ENCODE measurements around the gene CARS1. TPM values are rescaled to one million over a fixed set of nuclear protein-coding genes. Genes with fewer than 3 reads are reported as not detected.

The CARS1 gene
- total and polyA plus RNA-seq, 9 of the 15 experiments (the other 6 are each of a cell fraction or from before 2014, with no cell fraction given) = 14.4 to 106 (median 73.6) TPM

GRCh38 chr11:2980168-2980840, 76.9 kb downstream of the CARS1 start:
- Histone ChIP-seq H3K9ac (ENCODE audit: insufficient read depth in 1 of 2, low read depth in 2 of 2, low read length in 2 of 2) (no peak overlapping the region), H3K36me3 (ENCODE audit: control insufficient read depth, insufficient read depth, low read length) (peaks cover 85% of the 10 kb centered on the region), H3K4me1 (replicated peaks in 1 of 2; ENCODE audit: control insufficient read depth in 2 of 2, insufficient read depth in 2 of 2, low read length in 2 of 2) (no peaks in the 10 kb centered on the region; a peak in 2 of 5 replicates), H3K79me2 (ENCODE audit: control insufficient read depth, insufficient read depth, low read length) (peaks cover 99% of the 10 kb centered on the region), H2AFZ (ENCODE audit: low read depth, low read length) (no peak overlapping the region), H3K4me2 (ENCODE audit: insufficient read depth, low read length) (no peak overlapping the region), H3K9me3 (replicated peaks; ENCODE audit: control insufficient read depth, insufficient read depth, low read depth, low read length) (no peaks in the 10 kb centered on the region), H4K20me1 (replicated peaks; ENCODE audit: control insufficient read depth, insufficient read depth, low read length) (peaks cover 37% of the 10 kb centered on the region), H3K27ac (ENCODE audit: extremely low read depth, low read depth, low read length) (no peak overlapping the region), H3K27me3 (ENCODE audit: control insufficient read depth in 2 of 2, insufficient read depth in 2 of 2, low read length in 2 of 2) (no peaks in the 10 kb centered on the region), H3K4me3 (no peak overlapping the region), H3K9me1 (ENCODE audit: control insufficient read depth, insufficient read depth, low read length) (no peaks in the 10 kb centered on the region)
- intact Hi-C loops (cut with micrococcal nuclease) (no loop called here), in situ Hi-C loops (cut with MboI) (no loop called here)
- 81% methylated on average over 6 of the region's 6 CpGs for WGBS (ENCODE audit: insufficient coverage, low coverage, missing lambda C conversion rate)
- ChIA-PET POLR2A (interaction anchor here (0.9 to 2.4 kb wide), 5 partner anchors 10 to 29 kb away, joined by 3 to 16 read pairs (median 3); partner anchors contain the start of gene NAP1L4), CTCF (ENCODE audit: low intra/inter-chr PET ratio) (no interaction called here)
- ATAC-seq (no peak), FAIRE-seq (no peak), DNase-seq (ENCODE audit: extremely low read depth in 1 of 4, low spot score in 3 of 4) (no peak)
- BruUV-seq (replicated peaks) = no TSS peak
- TF ChIP-seq TSHZ1 (CRISPR knock-in tag; IDR thresholded peaks at IDR 0.05) = no peak
- no peak for TF ChIP-seq STAT5A (IDR thresholded peaks at IDR 0.05; ENCODE audit: borderline replicate concordance, low read length)
- TF ChIP-seq ZNF121 (CRISPR knock-in tag; conservative IDR thresholded peaks at IDR 0.05) = peak; percentile 72
- TF ChIP-seq, protein P1, sequence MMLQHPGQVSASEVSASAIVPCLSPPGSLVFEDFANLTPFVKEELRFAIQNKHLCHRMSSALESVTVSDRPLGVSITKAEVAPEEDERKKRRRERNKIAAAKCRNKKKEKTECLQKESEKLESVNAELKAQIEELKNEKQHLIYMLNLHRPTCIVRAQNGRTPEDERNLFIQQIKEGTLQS (IDR thresholded peaks at IDR 0.05) = peak; percentile 41
- TF ChIP-seq, protein P1 (CRISPR knock-in tag; conservative IDR thresholded peaks at IDR 0.05) = no peak
